Activated CD4-positive, alpha-beta T cell treated with anti-CD3 and anti-CD28 coated beads, Interleukin-2, amount 10 ng/mL, durations not matched to agents 7 days and 5 days (primary cell): ENCODE measurements around the gene MRPL33. TPM values are rescaled to one million over a fixed set of nuclear protein-coding genes. Genes with fewer than 3 reads are reported as not detected.

Experiments
- total RNA-seq, 2 experiments: library from RNA; stranded (reverse); gene quantifications; one replicate each; pipeline ENCODE4 v1.2.3, GENCODE V29; 2021

The MRPL33 gene
- total RNA-seq, 2 experiments from 2014 or later: 43.5 to 49.7 TPM

Other genes starting within 250 kb of the MRPL33 start
- gene ZNF512, start 188.7 kb upstream of the MRPL33 start, total RNA-seq: 10 to 100 TPM; 42.3 to 51.5 TPM
- 1 to 10 TPM in 1 of 2 experiments, under 1 TPM in 1; 1.00 to 1.2 TPM for gene CCDC121, start 142.7 kb upstream of the MRPL33 start, total RNA-seq
- 10 to 100 TPM; 36.3 to 44.1 TPM for gene GPN1, start 142.7 kb upstream of the MRPL33 start, total RNA-seq
- 10 to 100 TPM; 34.5 to 36.2 TPM for gene SUPT7L, start 108.1 kb upstream of the MRPL33 start, total RNA-seq
- 10 to 100 TPM; 22.7 to 23.5 TPM for gene SLC4A1AP, start 107.8 kb upstream of the MRPL33 start, total RNA-seq
- gene RBKS, start 118.7 kb downstream of the MRPL33 start, total RNA-seq: 1 to 10 TPM; 1.2 TPM
- 10 to 100 TPM; 41.9 to 49.7 TPM for gene BABAM2, start 119.0 kb downstream of the MRPL33 start, total RNA-seq